Spinal cord (tissue), 10 donors: ENCODE measurements around the gene TNNT1. TPM values are rescaled to one million over a fixed set of nuclear protein-coding genes. Genes with fewer than 3 reads are reported as not detected.

Experiments used
- DNase-seq, 6 donors: peaks; one replicate each; pipeline versions ENCODE4 v3.0.0 to v3.0.0-alpha.2; 2013 to 2015; ENCODE audit warnings: low spot score in 6 of 6, low read depth in 4 of 6
- H3K27ac ChIP-seq: one replicate; pipeline ENCODE4 v1.5.1; 2013; ENCODE audit warnings: low read depth, low read length, control low read depth
- H3K27me3 ChIP-seq: one replicate; pipeline ENCODE4 v1.6.1; 2013; ENCODE audit warnings: low read length; ENCODE audit not compliant: control insufficient read depth, insufficient read depth
- H3K36me3 ChIP-seq: one replicate; pipeline ENCODE4 v1.6.1; 2013; ENCODE audit warnings: low read length; ENCODE audit not compliant: control insufficient read depth, insufficient read depth
- H3K4me1 ChIP-seq: one replicate; pipeline ENCODE4 v1.6.1; 2013; ENCODE audit warnings: low read length; ENCODE audit not compliant: control insufficient read depth, insufficient read depth
- H3K4me3 ChIP-seq: one replicate; pipeline ENCODE4 v1.5.1; 2013; ENCODE audit warnings: low read depth, low read length, control low read depth
- H3K9me3 ChIP-seq: one replicate; pipeline ENCODE4 v1.6.1; 2013; ENCODE audit warnings: low read length; ENCODE audit not compliant: control insufficient read depth, insufficient read depth
- WGBS: methylation state at CpG from one replicate; pipeline ENCODE4 v1.1.5; 2013; ENCODE audit warnings: missing lambda C conversion rate; ENCODE audit not compliant: insufficient coverage; 5-methylcytosine and 5-hydroxymethylcytosine counted together
- polyA plus RNA-seq, 2 donors: library from polyadenylated mRNA; unstranded; fragments of 120-200 nt; gene quantifications; one replicate each; pipeline ENCODE4 v1.2.1, GENCODE V29; 2013; ENCODE audit not compliant: insufficient read length in 2 of 2
- total RNA-seq, 2 donors: library from RNA; depleted of rRNA in 1 of 2; stranded (reverse); fragments of 120-200 nt in 1 of 2; fragments of >200 nt in 1 of 2; gene quantifications; one replicate each; pipeline versions ENCODE4 v1.2.3 to v1.2.4, GENCODE V29; 2013 to 2014
- donor health status: healthy.

TNNT1 gene
- total and polyA plus RNA-seq, 4 donors: 8.5 to 17.9 (median 12.5) TPM

- peaks cover 19% of the 10 kb centered on the region for H3K4me1 ChIP-seq
- H3K27me3 ChIP-seq: no peaks in the 10 kb centered on the region
- no peak overlapping the region for H3K27ac ChIP-seq
- H3K9me3 ChIP-seq: no peaks in the 10 kb centered on the region
- WGBS: 77% methylated on average over 4 of the region's 10 CpGs
- H3K4me3 ChIP-seq: no peak overlapping the region
- peaks cover 60% of the 10 kb centered on the region for H3K36me3 ChIP-seq
- no peak for DNase-seq
Observed at GRCh38 chr19:55101261-55101660, 47.7 kb downstream of the TNNT1 start.

- Histone ChIP-seq H3K4me3 (no peak overlapping the region), H3K36me3 (peaks cover 72% of the 10 kb centered on the region), H3K27ac (no peak overlapping the region), H3K9me3 (no peaks in the 10 kb centered on the region), H3K27me3 (no peaks in the 10 kb centered on the region), H3K4me1 (peaks cover 19% of the 10 kb centered on the region)
- WGBS: 70% methylated on average over 26 of the region's 27 CpGs
- DNase-seq: no peak
Observed at GRCh38 chr19:55099557-55100506, 49.2 kb downstream of the TNNT1 start.

GRCh38 chr19:55098716-55099556 lies 50.1 kb downstream of the TNNT1 start:
- Histone ChIP-seq H3K27ac (no peak overlapping the region), H3K36me3 (peaks cover 81% of the 10 kb centered on the region), H3K9me3 (no peaks in the 10 kb centered on the region), H3K4me3 (no peak overlapping the region), H3K4me1 (peaks cover 19% of the 10 kb centered on the region), H3K27me3 (no peaks in the 10 kb centered on the region)
- WGBS: 86% methylated on average over 25 of the region's 27 CpGs
- no peak for DNase-seq

- Histone ChIP-seq H3K36me3 (peaks cover 77% of the 10 kb centered on the region), H3K27ac (no peak overlapping the region), H3K27me3 (no peaks in the 10 kb centered on the region), H3K4me3 (no peak overlapping the region), H3K9me3 (no peaks in the 10 kb centered on the region), H3K4me1 (peaks cover 19% of the 10 kb centered on the region)
- 93% methylated on average over 22 of the region's 23 CpGs for WGBS
- DNase-seq: no peak
Observed at GRCh38 chr19:55097864-55098715, 50.9 kb downstream of the TNNT1 start.

- WGBS: 78% methylated on average over 13 of the region's 23 CpGs
- Histone ChIP-seq H3K4me1 (peaks cover 12% of the 10 kb centered on the region), H3K27me3 (no peaks in the 10 kb centered on the region), H3K36me3 (peaks cover 82% of the 10 kb centered on the region), H3K27ac (no peak overlapping the region), H3K4me3 (no peak overlapping the region), H3K9me3 (no peaks in the 10 kb centered on the region)
- no peak for DNase-seq
Observed at GRCh38 chr19:55096061-55096701, 52.8 kb downstream of the TNNT1 start.

GRCh38 chr19:55095260-55096060 lies 53.5 kb downstream of the TNNT1 start:
- 79% methylated on average over 12 of the region's 23 CpGs for WGBS
- no peak for DNase-seq
- Histone ChIP-seq H3K4me1 (peaks cover 9% of the 10 kb centered on the region), H3K36me3 (peaks cover 82% of the 10 kb centered on the region), H3K4me3 (no peak overlapping the region), H3K27me3 (no peaks in the 10 kb centered on the region), H3K9me3 (no peaks in the 10 kb centered on the region), H3K27ac (no peak overlapping the region)

- Histone ChIP-seq H3K4me3 (no peak overlapping the region), H3K27ac (no peak overlapping the region), H3K4me1 (peaks cover 5% of the 10 kb centered on the region), H3K36me3 (peaks cover 78% of the 10 kb centered on the region), H3K27me3 (no peaks in the 10 kb centered on the region), H3K9me3 (no peaks in the 10 kb centered on the region)
- 86% methylated on average over 23 of the region's 32 CpGs for WGBS
- no peak for DNase-seq
Observed at GRCh38 chr19:55094456-55095259, 54.3 kb downstream of the TNNT1 start.
